ENCODE data around the gene GABRR3. TPM values are rescaled to one million over a fixed set of nuclear protein-coding genes. Genes with fewer than 3 reads are reported as not detected.

The GABRR3 gene
- total RNA-seq, 1 donor, result not detected

DNA sequence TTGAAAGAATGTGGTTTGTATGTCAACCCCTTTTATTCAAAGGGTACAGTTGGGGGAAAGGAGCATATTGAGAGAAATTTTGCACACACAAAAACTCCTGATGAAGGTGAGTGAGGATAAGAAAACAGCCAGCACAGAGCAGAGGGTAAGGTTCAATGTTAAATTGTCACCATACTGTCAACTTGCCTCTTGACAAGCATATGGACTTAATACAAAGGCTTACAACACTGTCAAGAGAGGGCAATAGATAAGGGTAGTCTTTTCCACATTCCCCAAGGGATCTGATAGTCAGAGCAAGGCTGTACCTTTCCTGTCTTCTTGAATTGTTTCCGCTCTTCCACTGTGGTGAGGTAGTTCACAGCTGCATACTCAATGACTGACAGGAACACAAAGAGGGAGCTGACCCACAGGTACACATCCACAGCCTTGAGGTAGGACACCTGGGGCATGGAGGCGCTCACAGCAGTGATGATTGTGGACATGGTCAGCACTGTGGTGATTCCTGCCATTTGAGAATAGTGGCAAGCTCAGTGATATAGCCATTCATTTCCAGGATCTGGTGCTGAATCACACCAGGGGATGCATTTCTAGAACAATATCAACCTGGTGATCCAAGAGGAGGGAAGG lies 42.5 kb downstream of the GABRR3 start:
- DNase-seq (ENCODE audit: low read depth), result no peak
- TF ChIP-seq, protein P1, sequence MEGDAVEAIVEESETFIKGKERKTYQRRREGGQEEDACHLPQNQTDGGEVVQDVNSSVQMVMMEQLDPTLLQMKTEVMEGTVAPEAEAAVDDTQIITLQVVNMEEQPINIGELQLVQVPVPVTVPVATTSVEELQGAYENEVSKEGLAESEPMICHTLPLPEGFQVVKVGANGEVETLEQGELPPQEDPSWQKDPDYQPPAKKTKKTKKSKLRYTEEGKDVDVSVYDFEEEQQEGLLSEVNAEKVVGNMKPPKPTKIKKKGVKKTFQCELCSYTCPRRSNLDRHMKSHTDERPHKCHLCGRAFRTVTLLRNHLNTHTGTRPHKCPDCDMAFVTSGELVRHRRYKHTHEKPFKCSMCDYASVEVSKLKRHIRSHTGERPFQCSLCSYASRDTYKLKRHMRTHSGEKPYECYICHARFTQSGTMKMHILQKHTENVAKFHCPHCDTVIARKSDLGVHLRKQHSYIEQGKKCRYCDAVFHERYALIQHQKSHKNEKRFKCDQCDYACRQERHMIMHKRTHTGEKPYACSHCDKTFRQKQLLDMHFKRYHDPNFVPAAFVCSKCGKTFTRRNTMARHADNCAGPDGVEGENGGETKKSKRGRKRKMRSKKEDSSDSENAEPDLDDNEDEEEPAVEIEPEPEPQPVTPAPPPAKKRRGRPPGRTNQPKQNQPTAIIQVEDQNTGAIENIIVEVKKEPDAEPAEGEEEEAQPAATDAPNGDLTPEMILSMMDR (IDR thresholded peaks at IDR 0.05; ENCODE audit: insufficient read depth, low read length), result no peak
- H3K4me3 ChIP-seq (ENCODE audit: low read depth, low read length), result no peak overlapping the region

DNA sequence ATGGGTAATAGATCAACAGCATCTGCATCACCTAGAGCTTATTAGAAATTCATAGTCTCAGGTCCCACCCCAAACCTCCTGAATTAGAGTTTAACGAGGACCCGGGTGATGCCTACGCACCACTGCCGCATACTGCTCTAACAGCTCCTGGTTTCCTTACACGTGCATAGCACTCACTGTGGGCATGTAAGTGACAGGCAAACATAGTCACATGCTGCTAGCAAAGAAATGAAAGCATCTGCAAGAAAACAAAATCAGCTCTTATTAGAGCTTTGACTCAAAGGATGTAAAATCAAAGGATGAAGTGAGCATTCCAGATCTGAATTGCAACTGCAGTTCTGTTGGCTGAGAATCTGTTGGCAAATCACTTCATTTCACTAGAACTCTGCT lies 43.8 kb downstream of the GABRR3 start:
- DNase-seq (ENCODE audit: low read depth), result no peak
- H3K4me3 ChIP-seq (ENCODE audit: low read depth, low read length), result no peak overlapping the region
- TF ChIP-seq, protein P1 (IDR thresholded peaks at IDR 0.05; ENCODE audit: insufficient read depth, low read length), result no peak

DNA sequence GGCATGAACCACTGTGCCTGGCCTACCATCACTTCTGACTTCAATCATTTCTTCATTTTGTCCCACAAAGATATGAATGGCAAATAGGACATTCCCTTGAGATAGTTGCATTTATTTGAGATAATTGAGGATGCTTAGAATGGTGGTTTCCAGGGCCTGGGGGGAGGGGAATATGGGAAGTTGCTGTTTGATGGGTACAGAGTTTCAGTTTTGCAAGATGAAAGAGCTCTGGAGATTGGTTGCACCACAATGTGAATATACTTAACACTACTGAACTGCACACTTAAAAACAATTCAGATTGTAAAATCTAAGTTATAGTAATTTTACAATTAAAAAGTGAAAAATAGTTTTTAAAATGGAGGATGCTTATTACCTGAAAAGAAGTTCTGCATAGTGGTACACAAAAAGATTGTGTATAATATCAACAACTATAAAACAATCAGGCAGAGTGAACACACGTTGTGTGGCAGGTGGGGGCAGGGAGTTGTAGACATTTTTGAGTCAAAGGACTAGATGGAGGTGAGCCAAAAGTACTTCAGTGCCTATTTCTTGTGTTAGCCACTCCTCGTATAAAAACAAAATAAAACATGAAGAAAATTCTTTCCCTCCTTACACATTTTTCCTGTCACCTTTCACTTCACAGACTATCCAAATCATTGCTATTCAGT lies 44.4 kb downstream of the GABRR3 start:
- DNase-seq (ENCODE audit: low read depth), result no peak
- no peak overlapping the region for H3K4me3 ChIP-seq (ENCODE audit: low read depth, low read length)
- TF ChIP-seq, protein P1 (IDR thresholded peaks at IDR 0.05; ENCODE audit: insufficient read depth, low read length), result no peak

- DNase-seq (ENCODE audit: low read depth), result no peak
- H3K4me3 ChIP-seq (ENCODE audit: low read depth, low read length), result no peak overlapping the region
- TF ChIP-seq, protein P1 (IDR thresholded peaks at IDR 0.05; ENCODE audit: insufficient read depth, low read length), result no peak
Observed at GRCh38 chr3:97988784-97989568, 46.1 kb downstream of the GABRR3 start.

- no peak for DNase-seq (ENCODE audit: low read depth)
- TF ChIP-seq, protein P1 (IDR thresholded peaks at IDR 0.05; ENCODE audit: insufficient read depth, low read length), result no peak
- H3K4me3 ChIP-seq (ENCODE audit: low read depth, low read length), result no peak overlapping the region
Observed at GRCh38 chr3:97987306-97987705, 47.8 kb downstream of the GABRR3 start.

DNA sequence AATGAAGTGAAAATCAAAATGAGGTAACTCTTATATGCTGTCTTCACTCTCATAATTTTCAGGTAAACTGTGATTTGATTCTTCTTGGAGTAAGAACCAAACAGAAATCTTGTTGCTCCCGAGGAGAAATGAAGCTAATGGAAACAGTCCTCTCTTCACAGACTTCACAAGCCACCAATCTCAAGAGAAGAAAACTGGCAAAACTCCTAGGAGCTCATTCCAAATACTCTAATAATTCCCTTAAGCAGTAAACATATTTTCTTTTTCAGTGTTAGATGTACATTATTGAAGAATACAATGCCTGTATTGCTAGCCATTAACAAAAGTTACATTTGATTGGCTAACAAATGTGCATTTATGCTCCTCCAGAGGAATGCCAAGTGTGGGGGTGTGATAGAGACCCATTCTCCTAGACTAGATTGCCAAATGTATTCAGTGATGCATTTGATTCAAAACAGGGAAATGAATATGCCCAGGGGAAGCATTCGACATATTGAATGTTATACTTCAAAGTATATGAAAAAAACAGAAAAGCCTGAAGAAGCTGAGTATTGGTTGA lies 51.1 kb downstream of the GABRR3 start:
- no peak overlapping the region for H3K4me3 ChIP-seq (ENCODE audit: low read depth, low read length)
- DNase-seq (ENCODE audit: low read depth), result no peak
- TF ChIP-seq, protein P1 (IDR thresholded peaks at IDR 0.05; ENCODE audit: insufficient read depth, low read length), result no peak

Measured in fibroblast of the aortic adventitia (primary cell).